ENCODE results near the gene TESK1.

The TESK1 gene

GRCh38 chr9:35650341-35651158 is 45.5 kb downstream of the TESK1 start, which contains the start of gene SIT1:
SIT1 (minus strand) TSS chr9:35650931; CDS start chr9:35650853, 78 bp downstream.
- DNase-seq = no peak

- no peak for DNase-seq
Measured at GRCh38 chr9:35651956-35652828, 47.1 kb downstream of the TESK1 start.

- no peak for DNase-seq
Measured at GRCh38 chr9:35652829-35653209, 47.8 kb downstream of the TESK1 start.

GRCh38 chr9:35653611-35654010 is 48.5 kb downstream of the TESK1 start:
- no peak for DNase-seq

GRCh38 chr9:35656348-35656747 is 51.3 kb downstream of the TESK1 start:
- no peak for DNase-seq

- DNase-seq = no peak
Measured at GRCh38 chr9:35656831-35657545, 51.9 kb downstream of the TESK1 start.

- DNase-seq = peak; percentile 85
Measured at GRCh38 chr9:35657546-35658136, 52.6 kb downstream of the TESK1 start, which contains the start of gene RMRP. RMRP (minus strand) TSS chr9:35658019.

GRCh38 chr9:35658137-35658967 is 53.3 kb downstream of the TESK1 start, which contains the start of gene CCDC107:
CCDC107 (plus strand) TSS chr9:35658292; CDS start chr9:35658380, 88 bp downstream.
- peak; percentile 81 for DNase-seq

GRCh38 chr9:35658968-35659220 is 53.8 kb downstream of the TESK1 start:
- no peak for DNase-seq

- DNase-seq = no peak
Measured at GRCh38 chr9:35659340-35659739, 54.3 kb downstream of the TESK1 start.

Data from 8988T (cell line).